ENCODE data around the gene SNN. TPM values are rescaled to one million over a fixed set of nuclear protein-coding genes. Genes with fewer than 3 reads are reported as not detected.

Gene SNN
- total and polyA plus RNA-seq, 2 of the 8 experiments (the other 6 are each of a cell fraction or from before 2014, with no cell fraction given), result 37.4 to 66.9 TPM

- no peak overlapping the region for H2BK12ac ChIP-seq (ENCODE audit: low read depth, low read length)
- H3K79me2 ChIP-seq (ENCODE audit: control insufficient read depth in 1 of 2, insufficient read depth in 2 of 2, low read length in 2 of 2), result no peaks in the 10 kb centered on the region
- no peaks in the 10 kb centered on the region for H3K27me3 ChIP-seq (replicated peaks in 1 of 4; ENCODE audit: control insufficient read depth in 3 of 4, extremely low read depth in 1 of 4, insufficient read depth in 3 of 4, low read length in 3 of 4)
- no peak overlapping the region for H4K91ac ChIP-seq (replicated peaks; ENCODE audit: insufficient read length, low read length)
- no peak overlapping the region for H2BK5ac ChIP-seq (ENCODE audit: low read depth, low read length)
- no peak overlapping the region for H4K5ac ChIP-seq (ENCODE audit: insufficient read length, low read depth, low read length)
- no peak overlapping the region for H2BK15ac ChIP-seq (ENCODE audit: low read length)
- no peak for DNase-seq (ENCODE audit: low read depth in 1 of 2, low spot score in 2 of 2)
- no peak overlapping the region for H2BK20ac ChIP-seq (ENCODE audit: low read length)
- no peak for TF ChIP-seq ATF2 (IDR thresholded peaks at IDR 0.05; ENCODE audit: low read length)
- no peak for TF ChIP-seq CEBPB (IDR thresholded peaks at IDR 0.05; ENCODE audit: low read depth, low read length)
- TF ChIP-seq CHD2 (IDR thresholded peaks at IDR 0.05; ENCODE audit: low read length), result no peak
- no peak for TF ChIP-seq EZH2 (IDR thresholded peaks at IDR 0.05; ENCODE audit: low read depth, low read length, severe bottlenecking)
- TF ChIP-seq POLR2AphosphoS5 (IDR thresholded peaks at IDR 0.05; ENCODE audit: low read depth, low read length), result no peak
- no peak for TF ChIP-seq NRF1 (IDR thresholded peaks at IDR 0.05; ENCODE audit: low read depth, low read length)
- no peak for TF ChIP-seq JUND (IDR thresholded peaks at IDR 0.05; ENCODE audit: low read length)
- TF ChIP-seq KDM1A (IDR thresholded peaks at IDR 0.05; ENCODE audit: borderline replicate concordance, low read length), result no peak
- no peak for TF ChIP-seq SAP30 (IDR thresholded peaks at IDR 0.05; ENCODE audit: insufficient read depth, insufficient replicate concordance, low read length)
- no peak for TF ChIP-seq TEAD4 (IDR thresholded peaks at IDR 0.05; ENCODE audit: low read depth, low read length)
- no peak overlapping the region for H2AK5ac ChIP-seq (ENCODE audit: low read depth, low read length)
- H2AFZ ChIP-seq (ENCODE audit: low read length), result no peak overlapping the region
- H3K36me3 ChIP-seq (ENCODE audit: control insufficient read depth in 2 of 4, insufficient read depth in 4 of 4, low read length in 3 of 4), result no peaks in the 10 kb centered on the region
- H3K4me3 ChIP-seq (ENCODE audit: extremely low read depth in 1 of 4, insufficient read depth in 2 of 4, low read depth in 3 of 4, low read length in 4 of 4), result no peak overlapping the region
- no peak overlapping the region for H3K14ac ChIP-seq (ENCODE audit: insufficient read length)
- no peak overlapping the region for H3K18ac ChIP-seq (ENCODE audit: extremely low read depth, low read length)
- no peak overlapping the region for H3K56ac ChIP-seq (replicated peaks; ENCODE audit: insufficient read length, low read depth, low read length)
- no peak overlapping the region for H4K8ac ChIP-seq (ENCODE audit: extremely low read depth, insufficient read depth, low read length)
- H3K9ac ChIP-seq (replicated peaks in 1 of 4; ENCODE audit: extremely low read depth in 1 of 4, low read depth in 3 of 4, low read length in 3 of 4), result no peak overlapping the region
- H3K27ac ChIP-seq (ENCODE audit: low read depth, low read length), result no peak overlapping the region
- no peaks in the 10 kb centered on the region for H3K9me3 ChIP-seq (ENCODE audit: insufficient read depth in 2 of 2, low read depth in 1 of 2, low read length in 1 of 2)
- H4K20me1 ChIP-seq (replicated peaks in 1 of 2; ENCODE audit: control insufficient read depth in 1 of 2, insufficient read depth in 2 of 2, low read length in 2 of 2), result no peaks in the 10 kb centered on the region
- CTCF ChIA-PET (ENCODE audit: partially characterized antibody), result interaction anchor here (0.5 to 1.4 kb wide), 4 partner anchors 9 to 159 kb away, joined by 3 to 10 read pairs (median 3); no protein-coding TSS in a partner anchor
- WGBS, 2 experiments (ENCODE audit: extremely low coverage in 1 of 2, insufficient coverage in 1 of 2, insufficient read length in 1 of 2, insufficient replicate concordance in 2 of 2, low coverage in 1 of 2, low lambda C conversion rate in 2 of 2, missing lambda C conversion rate in 1 of 2), result 94% methylated on average over 8 of the region's 8 CpGs; no CpG with 5 or more reads in 1 of the 2 experiments
- no peak overlapping the region for H3K23ac ChIP-seq (ENCODE audit: insufficient read length)
- no peaks in the 10 kb centered on the region for H3K4me1 ChIP-seq (replicated peaks in 1 of 4; ENCODE audit: control insufficient read depth in 3 of 4, insufficient read depth in 4 of 4, low read length in 3 of 4)
- H3K23me2 ChIP-seq (ENCODE audit: low read depth, low read length), result no peaks in the 10 kb centered on the region
- no peaks in the 10 kb centered on the region for H3K79me1 ChIP-seq (ENCODE audit: low read depth, low read length)
- no peak overlapping the region for H2BK120ac ChIP-seq (replicated peaks; ENCODE audit: low read depth, low read length)
- no peak overlapping the region for H3K4me2 ChIP-seq (ENCODE audit: insufficient read depth in 1 of 2, low read depth in 2 of 2, low read length in 2 of 2)
- no peak overlapping the region for H3K4ac ChIP-seq (replicated peaks; ENCODE audit: insufficient read length, low read depth, low read length)
- POLR2A ChIA-PET (ENCODE audit: partially characterized antibody), result interaction anchor here (0.8 to 1.4 kb wide), 3 partner anchors 13 to 120 kb away, joined by 3 to 4 read pairs (median 3); no protein-coding TSS in a partner anchor
- no peak for FAIRE-seq
These were observed 16.5 kb upstream of the SNN start for GRCh38 chr16:11651796-11652195.
